ENCODE measurements around the gene FOSL2.

FOSL2 gene

DNA sequence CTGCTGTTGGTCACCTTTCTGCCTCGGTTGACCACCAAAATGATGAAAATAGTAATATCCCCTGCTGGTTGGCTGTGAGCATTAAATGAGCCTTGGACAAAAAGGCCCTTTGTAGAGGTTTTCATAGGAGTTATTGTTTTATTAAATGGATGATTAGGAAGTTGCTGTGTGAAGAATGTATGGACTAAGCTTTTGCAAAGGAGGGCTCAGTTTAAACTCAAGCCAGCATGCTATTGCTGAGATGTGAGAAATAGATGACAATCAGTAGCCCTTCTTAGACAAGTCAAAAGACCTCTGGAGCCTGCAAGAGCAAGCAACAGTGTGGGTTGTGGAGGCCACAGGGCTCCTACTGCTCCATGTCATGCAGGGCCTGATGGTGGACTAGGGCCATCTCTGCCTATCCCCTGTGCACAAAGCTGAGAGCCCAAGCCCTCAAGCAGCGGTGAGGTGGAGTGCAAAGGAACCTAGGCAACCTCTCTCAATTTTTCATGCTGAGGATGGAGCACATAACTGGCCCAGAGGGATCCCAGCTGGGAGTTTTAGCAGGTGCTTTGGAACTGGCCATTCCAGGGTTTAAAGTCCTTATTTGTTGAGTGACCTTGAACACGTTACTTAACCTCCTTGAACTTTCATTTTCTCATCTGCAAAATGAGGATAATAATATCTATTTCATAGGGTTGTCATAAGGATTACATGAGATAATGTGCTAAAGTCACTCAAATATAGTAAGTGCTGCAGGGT lies 37.1 kb downstream of the FOSL2 start:
- H3K4me3 ChIP-seq (ENCODE audit: low read depth, low read length) = no peak overlapping the region
- TF ChIP-seq, protein P1, sequence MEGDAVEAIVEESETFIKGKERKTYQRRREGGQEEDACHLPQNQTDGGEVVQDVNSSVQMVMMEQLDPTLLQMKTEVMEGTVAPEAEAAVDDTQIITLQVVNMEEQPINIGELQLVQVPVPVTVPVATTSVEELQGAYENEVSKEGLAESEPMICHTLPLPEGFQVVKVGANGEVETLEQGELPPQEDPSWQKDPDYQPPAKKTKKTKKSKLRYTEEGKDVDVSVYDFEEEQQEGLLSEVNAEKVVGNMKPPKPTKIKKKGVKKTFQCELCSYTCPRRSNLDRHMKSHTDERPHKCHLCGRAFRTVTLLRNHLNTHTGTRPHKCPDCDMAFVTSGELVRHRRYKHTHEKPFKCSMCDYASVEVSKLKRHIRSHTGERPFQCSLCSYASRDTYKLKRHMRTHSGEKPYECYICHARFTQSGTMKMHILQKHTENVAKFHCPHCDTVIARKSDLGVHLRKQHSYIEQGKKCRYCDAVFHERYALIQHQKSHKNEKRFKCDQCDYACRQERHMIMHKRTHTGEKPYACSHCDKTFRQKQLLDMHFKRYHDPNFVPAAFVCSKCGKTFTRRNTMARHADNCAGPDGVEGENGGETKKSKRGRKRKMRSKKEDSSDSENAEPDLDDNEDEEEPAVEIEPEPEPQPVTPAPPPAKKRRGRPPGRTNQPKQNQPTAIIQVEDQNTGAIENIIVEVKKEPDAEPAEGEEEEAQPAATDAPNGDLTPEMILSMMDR (IDR thresholded peaks at IDR 0.05; ENCODE audit: insufficient read depth, low read depth, low read length, missing control alignments) = no peak
- no peak for DNase-seq (ENCODE audit: low read depth)

DNA sequence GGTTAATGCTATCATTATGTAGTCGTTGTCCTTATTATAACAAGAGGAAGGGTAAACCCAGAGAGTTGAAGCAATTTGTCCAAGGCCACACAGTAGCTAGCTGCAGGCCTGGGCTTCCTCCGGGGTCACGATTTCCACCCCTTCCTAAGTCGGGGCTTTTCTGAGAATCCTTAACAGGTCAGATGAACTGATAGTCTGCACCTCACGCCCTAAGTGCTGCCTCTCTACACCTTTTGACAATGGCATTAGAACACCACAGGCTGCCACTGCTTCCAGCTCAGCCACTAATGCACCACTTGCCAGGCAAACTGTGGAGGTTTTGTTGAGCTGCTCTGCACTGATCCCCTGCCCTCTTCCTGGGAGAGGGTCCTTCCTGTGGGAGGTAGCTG lies 37.7 kb downstream of the FOSL2 start:
- TF ChIP-seq, protein P1 (IDR thresholded peaks at IDR 0.05; ENCODE audit: insufficient read depth, low read depth, low read length, missing control alignments) = no peak
- DNase-seq (ENCODE audit: low read depth) = no peak
- H3K4me3 ChIP-seq (ENCODE audit: low read depth, low read length) = no peak overlapping the region

DNA sequence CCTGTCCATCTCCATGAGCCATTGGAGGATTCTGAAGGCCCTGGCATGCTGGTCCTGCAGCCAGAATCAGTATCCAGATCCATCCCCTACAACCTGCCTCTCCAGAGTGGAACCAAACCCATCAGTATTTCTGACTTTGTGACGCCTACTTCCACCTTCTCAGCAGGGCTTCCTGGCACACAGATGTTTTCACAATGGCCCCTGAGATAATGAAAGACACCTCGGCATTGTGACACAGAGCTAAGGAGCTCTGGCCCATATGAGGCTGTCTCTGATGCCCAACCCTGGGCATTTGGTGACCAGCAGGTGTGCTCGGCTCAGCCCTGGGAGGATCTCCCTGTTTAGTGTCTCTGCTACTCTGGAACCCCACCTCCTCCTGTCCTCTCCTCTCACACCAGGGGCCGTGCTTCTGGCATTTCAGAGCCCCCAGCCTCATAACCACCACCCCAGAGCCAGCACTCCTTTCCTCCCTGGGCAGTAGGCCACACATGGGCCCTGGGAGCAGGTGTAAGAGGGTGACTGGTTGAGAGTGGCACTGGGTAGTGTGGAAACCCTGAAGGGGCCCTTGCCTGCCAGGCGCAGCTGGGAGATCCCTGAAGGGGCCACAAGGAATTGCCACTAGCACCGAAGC lies 38.2 kb downstream of the FOSL2 start:
- no peak for DNase-seq (ENCODE audit: low read depth)
- TF ChIP-seq, protein P1 (IDR thresholded peaks at IDR 0.05; ENCODE audit: insufficient read depth, low read depth, low read length, missing control alignments) = no peak
- no peak overlapping the region for H3K4me3 ChIP-seq (ENCODE audit: low read depth, low read length)

DNA sequence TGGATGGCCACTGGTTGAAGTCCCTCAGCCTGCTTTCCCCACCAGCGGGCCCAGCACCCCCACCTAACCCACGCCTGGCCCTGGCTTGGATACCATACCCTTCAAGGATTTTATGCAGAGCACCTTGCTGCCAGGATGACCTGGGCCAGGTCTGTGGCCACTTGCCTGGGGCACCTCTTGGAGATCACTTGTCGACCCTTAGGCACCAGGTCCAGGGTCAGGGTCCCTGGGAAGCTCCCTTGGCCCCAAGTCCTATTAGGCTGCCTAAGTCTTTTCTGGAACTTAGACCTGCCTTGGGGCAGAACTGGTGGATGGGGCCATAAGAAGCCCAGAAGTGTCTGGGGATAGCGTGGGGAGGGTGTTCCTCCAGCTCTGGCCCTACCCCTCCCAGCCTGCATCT lies 39.1 kb downstream of the FOSL2 start:
- TF ChIP-seq, protein P1 (IDR thresholded peaks at IDR 0.05; ENCODE audit: insufficient read depth, low read depth, low read length, missing control alignments) = no peak
- H3K4me3 ChIP-seq (ENCODE audit: low read depth, low read length) = no peak overlapping the region
- DNase-seq (ENCODE audit: low read depth) = no peak

DNA sequence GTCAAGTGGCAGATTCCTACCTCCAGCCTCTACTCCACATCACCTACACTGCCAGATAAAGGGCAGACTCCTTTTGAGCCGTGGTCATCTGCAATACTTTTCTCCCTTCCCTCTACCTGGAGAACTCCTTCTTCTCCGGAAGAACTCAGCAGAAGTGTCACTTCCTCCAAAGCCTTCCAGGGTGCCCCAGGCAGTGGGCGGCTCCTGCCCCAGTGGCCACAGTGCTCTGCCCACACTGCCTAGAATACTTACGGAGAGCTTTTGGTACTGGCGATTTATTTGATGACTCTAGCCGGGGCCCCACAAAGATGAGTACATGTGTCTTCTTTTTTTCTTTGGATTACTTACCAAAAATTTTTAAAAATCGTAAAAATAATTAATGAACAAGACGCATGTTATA lies 39.7 kb downstream of the FOSL2 start:
- TF ChIP-seq, protein P1 (IDR thresholded peaks at IDR 0.05; ENCODE audit: insufficient read depth, low read depth, low read length, missing control alignments) = no peak
- H3K4me3 ChIP-seq (ENCODE audit: low read depth, low read length) = no peak overlapping the region
- DNase-seq (ENCODE audit: low read depth) = no peak

DNA sequence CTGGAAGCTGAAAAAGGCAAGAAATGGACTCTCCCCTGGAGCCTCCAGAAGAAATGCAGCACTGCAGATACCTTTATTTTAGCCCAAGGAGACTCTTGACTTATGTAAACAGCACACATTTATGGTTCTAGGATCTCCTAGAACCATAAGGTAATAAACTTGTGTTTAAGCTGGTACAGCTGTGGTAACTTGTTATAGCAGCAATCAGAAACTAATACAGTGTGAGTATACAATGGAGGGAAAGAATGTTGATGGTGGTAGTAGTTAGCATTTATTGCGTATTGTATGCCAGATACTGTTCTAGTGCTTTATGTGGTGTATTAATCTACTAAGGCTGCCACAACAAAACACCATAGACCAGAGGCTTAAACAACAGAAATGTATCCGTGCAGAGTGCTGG lies 40.6 kb downstream of the FOSL2 start:
- DNase-seq (ENCODE audit: low read depth) = no peak
- H3K4me3 ChIP-seq (ENCODE audit: low read depth, low read length) = no peak overlapping the region
- TF ChIP-seq, protein P1 (IDR thresholded peaks at IDR 0.05; ENCODE audit: insufficient read depth, low read depth, low read length, missing control alignments) = no peak
